Measurements from ENCODE around the gene GBP4.

The GBP4 gene

DNA sequence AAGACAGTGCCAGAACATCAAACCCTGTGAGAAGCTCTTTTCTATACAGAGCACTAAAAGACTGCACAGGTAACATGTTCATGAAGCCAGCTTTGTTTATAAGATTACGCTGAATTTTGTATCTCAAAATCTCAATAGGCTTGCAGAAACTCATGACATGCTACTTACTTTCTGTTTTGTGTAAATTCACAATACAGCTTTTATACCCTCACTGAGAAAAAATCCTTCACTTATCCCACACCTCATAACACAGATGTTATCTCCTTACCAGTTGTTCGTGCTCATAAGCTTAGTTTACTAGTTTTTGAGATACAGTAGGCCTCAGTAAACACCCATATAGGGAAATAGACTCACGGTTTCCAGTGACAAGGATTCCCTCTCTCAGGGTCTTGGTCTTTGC lies 48.8 kb downstream of the GBP4 start:
- DNase-seq (ENCODE audit: low spot score) = no peak
- H4K91ac ChIP-seq (ENCODE audit: low read depth, low read length, poor library complexity) = no peak overlapping the region
- H2BK120ac ChIP-seq (ENCODE audit: low read depth, low read length) = no peak overlapping the region
- H2AFZ ChIP-seq (ENCODE audit: low read length) = no peak overlapping the region
- no peak overlapping the region for H3K4ac ChIP-seq (ENCODE audit: low read length)
- no peak overlapping the region for H3K23ac ChIP-seq (ENCODE audit: low read depth, low read length, poor library complexity)
- H4K8ac ChIP-seq (ENCODE audit: low read depth, low read length) = no peak overlapping the region
- H3K9me3 ChIP-seq (replicated peaks in 1 of 2; ENCODE audit: control insufficient read depth in 2 of 2, insufficient read depth in 1 of 2, low read depth in 1 of 2, low read length in 2 of 2) = no peaks in the 10 kb centered on the region
- H2BK15ac ChIP-seq (ENCODE audit: low read length) = no peak overlapping the region
- no peak overlapping the region for H3K27ac ChIP-seq (replicated peaks; ENCODE audit: low read length)
- no peak overlapping the region for H3K9ac ChIP-seq (ENCODE audit: low read depth, low read length, poor library complexity)
- no peaks in the 10 kb centered on the region for H3K27me3 ChIP-seq (ENCODE audit: control insufficient read depth in 3 of 3, insufficient read depth in 3 of 3, low read depth in 1 of 3, low read length in 3 of 3)
- no peaks in the 10 kb centered on the region for H3K79me1 ChIP-seq (ENCODE audit: low read depth, low read length)
- no peak overlapping the region for H3K14ac ChIP-seq (ENCODE audit: low read length)
- H3K4me1 ChIP-seq (ENCODE audit: control insufficient read depth in 2 of 2, insufficient read depth in 1 of 2, low read depth in 1 of 2, low read length in 2 of 2) = no peaks in the 10 kb centered on the region
- H3K4me3 ChIP-seq (ENCODE audit: low read length in 2 of 2) = no peak overlapping the region
- no peaks in the 10 kb centered on the region for H3K36me3 ChIP-seq (replicated peaks in 1 of 2; ENCODE audit: control insufficient read depth in 2 of 2, insufficient read depth in 2 of 2, low read length in 2 of 2)
- WGBS, 2 donors (ENCODE audit: extremely low coverage in 2 of 2, insufficient read length in 2 of 2, insufficient replicate concordance in 1 of 2) = no CpG with 5 or more reads among the region's 3 CpGs
- H2BK5ac ChIP-seq (ENCODE audit: low read length) = no peak overlapping the region
- no peak overlapping the region for H3K18ac ChIP-seq (ENCODE audit: low read length)
- H2BK12ac ChIP-seq (ENCODE audit: low read length) = no peak overlapping the region
- H3K4me2 ChIP-seq (ENCODE audit: insufficient read depth, low read length, poor library complexity, severe bottlenecking) = no peak overlapping the region
- no peak overlapping the region for H2AK5ac ChIP-seq (ENCODE audit: low read depth, low read length)

DNA sequence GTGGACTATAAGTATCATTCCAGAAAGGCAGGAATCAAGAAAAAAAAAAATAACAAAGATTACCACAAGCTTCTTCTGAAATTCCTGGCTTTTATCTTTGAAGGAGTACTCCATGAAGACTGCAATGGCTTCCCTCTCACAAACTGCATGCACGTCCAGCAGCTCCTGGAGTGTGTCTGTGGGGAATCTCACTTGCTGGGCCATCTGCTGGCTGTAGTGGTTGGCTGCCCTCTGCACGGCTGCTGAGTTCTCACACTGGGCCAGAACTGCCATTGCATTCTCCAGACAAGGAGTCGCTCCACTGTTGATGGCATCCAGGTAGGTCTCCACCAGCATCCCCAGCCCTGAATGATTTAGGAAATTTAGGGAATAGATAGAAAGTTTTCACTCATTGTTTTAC lies 49.5 kb downstream of the GBP4 start:
- no peak overlapping the region for H4K8ac ChIP-seq (ENCODE audit: low read depth, low read length)
- H2BK120ac ChIP-seq (ENCODE audit: low read depth, low read length) = no peak overlapping the region
- no peak overlapping the region for H2BK15ac ChIP-seq (ENCODE audit: low read length)
- H3K23ac ChIP-seq (ENCODE audit: low read depth, low read length, poor library complexity) = no peak overlapping the region
- H2AFZ ChIP-seq (ENCODE audit: low read length) = no peak overlapping the region
- no peak overlapping the region for H3K9ac ChIP-seq (ENCODE audit: low read depth, low read length, poor library complexity)
- no peak overlapping the region for H3K4me3 ChIP-seq (ENCODE audit: low read length in 2 of 2)
- no peak overlapping the region for H2AK5ac ChIP-seq (ENCODE audit: low read depth, low read length)
- H3K79me1 ChIP-seq (ENCODE audit: low read depth, low read length) = no peaks in the 10 kb centered on the region
- no peaks in the 10 kb centered on the region for H3K4me1 ChIP-seq (ENCODE audit: control insufficient read depth in 2 of 2, insufficient read depth in 1 of 2, low read depth in 1 of 2, low read length in 2 of 2)
- no peaks in the 10 kb centered on the region for H3K36me3 ChIP-seq (replicated peaks in 1 of 2; ENCODE audit: control insufficient read depth in 2 of 2, insufficient read depth in 2 of 2, low read length in 2 of 2)
- no peaks in the 10 kb centered on the region for H3K27me3 ChIP-seq (ENCODE audit: control insufficient read depth in 3 of 3, insufficient read depth in 3 of 3, low read depth in 1 of 3, low read length in 3 of 3)
- H3K14ac ChIP-seq (ENCODE audit: low read length) = no peak overlapping the region
- no peak overlapping the region for H3K18ac ChIP-seq (ENCODE audit: low read length)
- H4K91ac ChIP-seq (ENCODE audit: low read depth, low read length, poor library complexity) = no peak overlapping the region
- no CpG with 5 or more reads among the region's 3 CpGs for WGBS, 2 donors (ENCODE audit: extremely low coverage in 2 of 2, insufficient read length in 2 of 2, insufficient replicate concordance in 1 of 2)
- no peak overlapping the region for H3K4me2 ChIP-seq (ENCODE audit: insufficient read depth, low read length, poor library complexity, severe bottlenecking)
- H2BK5ac ChIP-seq (ENCODE audit: low read length) = no peak overlapping the region
- H3K4ac ChIP-seq (ENCODE audit: low read length) = no peak overlapping the region
- peak; percentile 3 for DNase-seq (ENCODE audit: low spot score)
- no peak overlapping the region for H2BK12ac ChIP-seq (ENCODE audit: low read length)
- H3K27ac ChIP-seq (replicated peaks; ENCODE audit: low read length) = no peak overlapping the region
- no peaks in the 10 kb centered on the region for H3K9me3 ChIP-seq (replicated peaks in 1 of 2; ENCODE audit: control insufficient read depth in 2 of 2, insufficient read depth in 1 of 2, low read depth in 1 of 2, low read length in 2 of 2)

DNA sequence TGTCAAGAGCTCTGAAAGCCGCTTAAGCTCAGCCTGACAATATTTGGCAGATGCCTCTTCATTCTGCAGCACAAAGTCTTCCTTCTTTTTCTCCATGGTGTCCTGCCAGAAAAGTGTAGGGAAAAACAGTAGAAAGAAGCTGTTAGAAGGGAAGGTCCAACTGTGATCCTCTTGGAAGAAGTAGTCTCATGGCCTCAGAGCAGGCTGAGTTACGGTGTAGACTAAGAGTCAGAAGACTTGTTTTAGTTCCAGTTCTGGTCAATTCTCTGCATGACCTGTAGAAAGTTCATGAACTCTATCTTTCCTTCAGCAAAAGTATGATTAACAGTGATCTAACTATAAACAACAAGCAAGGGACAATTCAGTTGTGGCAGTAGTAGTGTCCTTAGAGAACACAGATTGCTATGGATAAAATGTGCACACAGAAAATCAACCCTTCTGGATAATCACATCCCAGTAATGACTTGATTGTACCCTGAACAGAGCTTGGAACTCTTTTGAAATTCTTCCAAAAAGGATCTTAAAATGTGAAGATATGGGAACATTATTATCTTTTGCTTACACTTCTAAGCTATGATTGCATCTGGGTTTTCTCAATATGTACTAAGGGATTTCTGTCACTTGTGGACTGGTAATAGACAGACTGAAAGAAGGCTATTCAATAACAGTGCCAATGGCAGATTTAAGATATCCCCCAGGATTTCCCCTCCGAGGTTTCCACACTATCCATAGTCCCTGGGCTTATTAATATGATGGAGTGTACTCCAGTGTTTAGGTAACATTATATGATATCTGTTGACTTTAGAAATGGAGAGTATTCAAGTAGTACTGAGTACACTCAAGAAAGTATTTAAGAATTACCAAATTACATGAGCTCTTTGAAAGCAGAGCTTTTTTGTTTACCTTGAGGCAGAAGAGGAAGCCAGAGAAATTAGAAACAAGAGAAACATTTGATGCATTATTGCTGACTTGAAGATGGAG lies 50.8 kb downstream of the GBP4 start:
- no peak overlapping the region for H2AK5ac ChIP-seq (ENCODE audit: low read depth, low read length)
- H3K4me1 ChIP-seq (ENCODE audit: control insufficient read depth in 2 of 2, insufficient read depth in 1 of 2, low read depth in 1 of 2, low read length in 2 of 2) = no peaks in the 10 kb centered on the region
- H3K27me3 ChIP-seq (ENCODE audit: control insufficient read depth in 3 of 3, insufficient read depth in 3 of 3, low read depth in 1 of 3, low read length in 3 of 3) = no peaks in the 10 kb centered on the region
- no peak overlapping the region for H4K91ac ChIP-seq (ENCODE audit: low read depth, low read length, poor library complexity)
- H3K4me2 ChIP-seq (ENCODE audit: insufficient read depth, low read length, poor library complexity, severe bottlenecking) = no peak overlapping the region
- DNase-seq (ENCODE audit: low spot score) = no peak
- H3K23ac ChIP-seq (ENCODE audit: low read depth, low read length, poor library complexity) = no peak overlapping the region
- H3K4ac ChIP-seq (ENCODE audit: low read length) = no peak overlapping the region
- H3K18ac ChIP-seq (ENCODE audit: low read length) = no peak overlapping the region
- H3K27ac ChIP-seq (replicated peaks; ENCODE audit: low read length) = no peak overlapping the region
- no peaks in the 10 kb centered on the region for H3K36me3 ChIP-seq (replicated peaks in 1 of 2; ENCODE audit: control insufficient read depth in 2 of 2, insufficient read depth in 2 of 2, low read length in 2 of 2)
- H3K9me3 ChIP-seq (replicated peaks in 1 of 2; ENCODE audit: control insufficient read depth in 2 of 2, insufficient read depth in 1 of 2, low read depth in 1 of 2, low read length in 2 of 2) = no peaks in the 10 kb centered on the region
- no peak overlapping the region for H2BK12ac ChIP-seq (ENCODE audit: low read length)
- WGBS, 2 donors (ENCODE audit: extremely low coverage in 2 of 2, insufficient read length in 2 of 2, insufficient replicate concordance in 1 of 2) = no CpG with 5 or more reads among the region's 3 CpGs
- no peak overlapping the region for H3K9ac ChIP-seq (ENCODE audit: low read depth, low read length, poor library complexity)
- no peak overlapping the region for H2BK15ac ChIP-seq (ENCODE audit: low read length)
- H3K79me1 ChIP-seq (ENCODE audit: low read depth, low read length) = no peaks in the 10 kb centered on the region
- no peak overlapping the region for H2AFZ ChIP-seq (ENCODE audit: low read length)
- no peak overlapping the region for H2BK120ac ChIP-seq (ENCODE audit: low read depth, low read length)
- H2BK5ac ChIP-seq (ENCODE audit: low read length) = no peak overlapping the region
- H3K4me3 ChIP-seq (ENCODE audit: low read length in 2 of 2) = no peak overlapping the region
- H3K14ac ChIP-seq (ENCODE audit: low read length) = no peak overlapping the region
- no peak overlapping the region for H4K8ac ChIP-seq (ENCODE audit: low read depth, low read length)

DNA sequence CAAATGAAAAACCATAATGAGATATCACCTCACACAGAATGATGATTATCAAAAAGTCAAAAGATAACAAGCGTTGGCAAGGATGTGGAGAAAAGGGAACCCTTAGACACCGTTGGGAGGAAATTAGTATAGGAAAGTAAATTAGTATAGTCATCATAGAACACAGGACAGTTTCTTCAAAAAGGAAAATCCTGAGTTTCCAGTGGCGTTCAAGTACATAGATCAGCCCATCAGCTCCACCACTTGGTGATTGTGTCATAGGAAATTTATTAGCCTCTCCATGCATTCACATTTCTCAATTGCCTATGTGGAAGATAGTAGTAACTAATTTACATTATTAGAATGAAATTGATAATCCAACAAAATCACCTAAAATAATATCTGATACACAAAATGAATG lies 52.0 kb downstream of the GBP4 start:
- no peak overlapping the region for H3K14ac ChIP-seq (ENCODE audit: low read length)
- WGBS, 2 donors (ENCODE audit: extremely low coverage in 2 of 2, insufficient read length in 2 of 2, insufficient replicate concordance in 1 of 2) = no CpG with 5 or more reads among the region's 3 CpGs

More for the DNA sequence above, 52.0 kb downstream of the GBP4 start:
- H3K9ac ChIP-seq (ENCODE audit: low read depth, low read length, poor library complexity) = no peak overlapping the region
- H3K27me3 ChIP-seq (ENCODE audit: control insufficient read depth in 3 of 3, insufficient read depth in 3 of 3, low read depth in 1 of 3, low read length in 3 of 3) = no peaks in the 10 kb centered on the region
- no peaks in the 10 kb centered on the region for H3K36me3 ChIP-seq (replicated peaks in 1 of 2; ENCODE audit: control insufficient read depth in 2 of 2, insufficient read depth in 2 of 2, low read length in 2 of 2)
- H2BK5ac ChIP-seq (ENCODE audit: low read length) = no peak overlapping the region
- no peak overlapping the region for H2AK5ac ChIP-seq (ENCODE audit: low read depth, low read length)
- no peak overlapping the region for H3K4ac ChIP-seq (ENCODE audit: low read length)
- no peaks in the 10 kb centered on the region for H3K4me1 ChIP-seq (ENCODE audit: control insufficient read depth in 2 of 2, insufficient read depth in 1 of 2, low read depth in 1 of 2, low read length in 2 of 2)
- H3K4me2 ChIP-seq (ENCODE audit: insufficient read depth, low read length, poor library complexity, severe bottlenecking) = no peak overlapping the region
- H4K8ac ChIP-seq (ENCODE audit: low read depth, low read length) = no peak overlapping the region
- H3K79me1 ChIP-seq (ENCODE audit: low read depth, low read length) = no peaks in the 10 kb centered on the region
- H3K23ac ChIP-seq (ENCODE audit: low read depth, low read length, poor library complexity) = no peak overlapping the region
- H2BK12ac ChIP-seq (ENCODE audit: low read length) = no peak overlapping the region
- no peak overlapping the region for H2BK120ac ChIP-seq (ENCODE audit: low read depth, low read length)
- H3K9me3 ChIP-seq (replicated peaks in 1 of 2; ENCODE audit: control insufficient read depth in 2 of 2, insufficient read depth in 1 of 2, low read depth in 1 of 2, low read length in 2 of 2) = no peaks in the 10 kb centered on the region
- H3K4me3 ChIP-seq (ENCODE audit: low read length in 2 of 2) = no peak overlapping the region
- H2BK15ac ChIP-seq (ENCODE audit: low read length) = no peak overlapping the region
- no peak overlapping the region for H3K27ac ChIP-seq (replicated peaks; ENCODE audit: low read length)
- H2AFZ ChIP-seq (ENCODE audit: low read length) = no peak overlapping the region
- no peak overlapping the region for H4K91ac ChIP-seq (ENCODE audit: low read depth, low read length, poor library complexity)
- H3K18ac ChIP-seq (ENCODE audit: low read length) = no peak overlapping the region
- no peak for DNase-seq (ENCODE audit: low spot score)

Data from neuronal stem cell (in vitro differentiated cells).